Right lobe of liver (tissue), 6 donors: ENCODE results near the gene GLIS2. TPM values are rescaled to one million over a fixed set of nuclear protein-coding genes. Genes with fewer than 3 reads are reported as not detected.

Experiments
- ATAC-seq, 4 donors: fragments of 200-7000 bp; cut with Tn5 transposase; one replicate each; pipeline ENCODE4 v1.9.1; 2020; ENCODE audit warnings: mild to moderate bottlenecking in 4 of 4, moderate library complexity in 4 of 4
- DNase-seq, 3 donors: peaks; one replicate each; pipeline ENCODE4 v3.0.0-alpha.2; 2020
- H3K27ac ChIP-seq, 3 donors: fragments of 200-600 bp; one replicate each; pipeline ENCODE4 v1.8.0; 2022
- H3K27me3 ChIP-seq, 2 donors: fragments of 200-600 bp; one replicate each; pipeline ENCODE4 v1.8.0; 2022
- H3K36me3 ChIP-seq, 4 donors: fragments of 200-600 bp; sonication (generic) in 1 of 4; one replicate each; pipeline versions ENCODE4 v1.5.1 to v1.8.0; 2017 to 2022; ENCODE audit warnings: control low read depth in 1 of 4
- H3K4me1 ChIP-seq, 4 donors: fragments of 200-600 bp; sonication (generic) in 1 of 4; one replicate each; pipeline versions ENCODE4 v1.5.1 to v1.8.0; 2017 to 2022; ENCODE audit warnings: control low read depth in 1 of 4
- H3K4me3 ChIP-seq, 3 donors: fragments of 200-600 bp; one replicate each; pipeline ENCODE4 v1.8.0; 2022
- H3K9me3 ChIP-seq, 4 donors: fragments of 200-600 bp; sonication (generic) in 1 of 4; one replicate each; pipeline versions ENCODE4 v1.5.1 to v1.8.0; 2017 to 2022; ENCODE audit warnings: control low read depth in 1 of 4
- POLR2A ChIP-seq: fragments of 450-650 bp; IDR thresholded peaks from one replicate; pipeline ENCODE4 v1.6.1; 2017; ENCODE audit warnings: antibody characterized with exemption, mild to moderate bottlenecking
- WGBS: methylation state at CpG from one replicate; pipeline ENCODE4 v1.1.6; 2018; ENCODE audit warnings: low coverage, low lambda C conversion rate; ENCODE audit not compliant: insufficient coverage; ENCODE audit errors: missing lambda C conversion rate; 5-methylcytosine and 5-hydroxymethylcytosine counted together
- intact Hi-C, 2 donors: fragments of 100-400 bp; cut with DNase I; formaldehyde crosslinking; loops; one replicate each; pipeline versions ENCODE4 v1.11.2 to v1.14.1; 2022
- total RNA-seq, 6 experiments: library from RNA; depleted of rRNA in 2 of 6; stranded (reverse); fragments of >200 nt in 2 of 6; fragmentation: NEBNext Ultra II Directional in 3 of 6; extraction: Animal tissue kit (Norgen Biotek cat#: 25700) in 3 of 6; gene quantifications; one replicate each; pipeline versions ENCODE4 v1.1.0 to v1.2.4, GENCODE V29; 2016 to 2023
- TF ChIP-seq, protein P1 (sequence below), 4 donors: fragments of 200-600 bp in 3 of 4; fragments of 450-650 bp in 1 of 4; IDR thresholded peaks; one replicate each; pipeline versions ENCODE4 v1.5.1 to v1.8.0; 2016 to 2022; ENCODE audit warnings: antibody characterized with exemption in 4 of 4, mild to moderate bottlenecking in 2 of 4
- donor health status: DM: no; HTN: yes; CAD: no.
- donor health status: DM: no; HTN: no; CAD: no.
- donor health status: DM: no; HTN: no; CAD: no.
- donor health status: DM: no; HTN: yes; CAD: no.
- donor health status: DM: no; HTN: yes; CAD: no.

Gene GLIS2
- total RNA-seq, 6 experiments from 2014 or later: 0.79 to 2.6 (median 1.4) TPM

DNA sequence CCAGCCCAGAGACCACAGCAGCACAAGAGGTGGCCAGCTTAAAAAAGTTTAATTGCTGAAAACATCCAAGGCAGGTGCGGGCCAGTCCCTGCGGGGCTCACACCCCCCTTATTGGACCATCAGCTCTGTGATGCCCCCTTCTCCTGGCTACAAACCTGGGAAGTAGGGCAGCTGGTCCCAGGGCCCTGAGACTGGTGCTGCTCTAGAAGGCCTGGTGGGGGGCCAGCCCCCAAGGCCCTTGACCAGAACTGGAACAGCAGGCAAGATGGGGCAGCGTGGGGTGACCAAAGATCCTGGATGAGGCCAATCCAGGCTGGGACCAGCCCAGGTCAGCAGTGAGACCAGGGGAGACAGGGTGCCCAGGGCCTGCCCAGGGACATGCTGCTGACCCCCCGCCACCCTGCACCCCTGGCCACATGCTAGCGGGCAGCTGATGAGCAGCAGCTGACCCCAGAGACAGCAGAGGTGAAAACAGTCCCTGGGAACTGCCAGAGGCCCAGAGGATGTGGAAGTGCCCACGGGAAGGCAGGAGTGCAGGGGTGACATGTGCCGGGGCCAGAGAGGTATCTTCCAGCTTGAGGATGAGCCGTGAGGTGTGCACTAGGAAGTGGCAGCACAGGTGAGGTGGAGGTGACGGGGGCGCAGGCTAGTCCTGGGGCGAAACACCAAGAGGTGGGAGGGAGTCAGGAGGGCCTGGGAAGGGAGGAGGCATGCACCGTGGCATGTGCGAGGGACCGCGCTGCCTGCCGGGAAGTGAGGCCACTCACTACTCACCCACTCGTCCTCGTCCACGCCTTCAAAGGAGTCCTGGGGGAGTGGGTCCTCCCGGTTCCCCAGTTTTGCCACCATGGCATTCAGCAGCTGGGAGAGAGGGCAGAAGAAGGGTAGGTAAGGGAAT lies 38.9 kb downstream of the GLIS2 start:
- WGBS: 97% methylated on average over 6 of the region's 20 CpGs
- Histone ChIP-seq H3K27me3 (no peaks in the 10 kb centered on the region), H3K4me3 (no peak overlapping the region), H3K9me3 (no peaks in the 10 kb centered on the region), H3K36me3 (peaks cover 0 to 4% (median 0%) of the 10 kb centered on the region in 4 donors), H3K27ac (no peak overlapping the region), H3K4me1 (peaks cover 0 to 22% (median 3%) of the 10 kb centered on the region in 4 donors)
- intact Hi-C loops: no loop called here
- ATAC-seq (no peak), DNase-seq (no peak)
- TF ChIP-seq, protein P1, sequence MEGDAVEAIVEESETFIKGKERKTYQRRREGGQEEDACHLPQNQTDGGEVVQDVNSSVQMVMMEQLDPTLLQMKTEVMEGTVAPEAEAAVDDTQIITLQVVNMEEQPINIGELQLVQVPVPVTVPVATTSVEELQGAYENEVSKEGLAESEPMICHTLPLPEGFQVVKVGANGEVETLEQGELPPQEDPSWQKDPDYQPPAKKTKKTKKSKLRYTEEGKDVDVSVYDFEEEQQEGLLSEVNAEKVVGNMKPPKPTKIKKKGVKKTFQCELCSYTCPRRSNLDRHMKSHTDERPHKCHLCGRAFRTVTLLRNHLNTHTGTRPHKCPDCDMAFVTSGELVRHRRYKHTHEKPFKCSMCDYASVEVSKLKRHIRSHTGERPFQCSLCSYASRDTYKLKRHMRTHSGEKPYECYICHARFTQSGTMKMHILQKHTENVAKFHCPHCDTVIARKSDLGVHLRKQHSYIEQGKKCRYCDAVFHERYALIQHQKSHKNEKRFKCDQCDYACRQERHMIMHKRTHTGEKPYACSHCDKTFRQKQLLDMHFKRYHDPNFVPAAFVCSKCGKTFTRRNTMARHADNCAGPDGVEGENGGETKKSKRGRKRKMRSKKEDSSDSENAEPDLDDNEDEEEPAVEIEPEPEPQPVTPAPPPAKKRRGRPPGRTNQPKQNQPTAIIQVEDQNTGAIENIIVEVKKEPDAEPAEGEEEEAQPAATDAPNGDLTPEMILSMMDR (IDR thresholded peaks at IDR 0.05): no peak
- TF ChIP-seq POLR2A: no peak

DNA sequence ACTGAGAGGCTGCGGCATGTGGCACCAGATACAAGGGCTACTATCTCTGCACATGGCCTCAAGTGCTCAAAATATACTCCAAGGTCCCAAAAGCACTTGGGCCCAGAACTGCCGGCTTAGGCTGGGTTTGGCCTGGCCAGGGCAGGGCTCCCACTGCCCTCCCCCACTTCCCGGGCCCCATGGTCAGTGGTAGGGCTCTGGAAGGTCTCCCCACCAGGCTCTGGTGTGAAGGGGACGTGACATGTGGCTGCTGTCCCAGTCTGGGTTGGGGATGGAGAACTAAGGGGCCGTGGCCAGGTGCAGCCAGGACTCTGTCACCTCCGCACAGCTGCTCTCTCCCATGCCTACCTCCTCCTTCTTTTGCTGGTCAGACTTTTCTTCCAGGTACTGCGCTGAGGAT lies 41.0 kb downstream of the GLIS2 start:
- Histone ChIP-seq H3K4me3 (no peak overlapping the region), H3K9me3 (no peaks in the 10 kb centered on the region), H3K27me3 (no peaks in the 10 kb centered on the region), H3K36me3 (peaks cover 0 to 4% (median 0%) of the 10 kb centered on the region in 4 donors), H3K27ac (no peak overlapping the region), H3K4me1 (peaks cover 0 to 10% (median 0%) of the 10 kb centered on the region in 4 donors)
- DNase-seq: no peak
- TF ChIP-seq, protein P1 (IDR thresholded peaks at IDR 0.05): no peak
- TF ChIP-seq POLR2A: no peak
- WGBS: no CpG with 5 or more reads among the region's 7 CpGs
- intact Hi-C loops: no loop called here
- no peak for ATAC-seq

DNA sequence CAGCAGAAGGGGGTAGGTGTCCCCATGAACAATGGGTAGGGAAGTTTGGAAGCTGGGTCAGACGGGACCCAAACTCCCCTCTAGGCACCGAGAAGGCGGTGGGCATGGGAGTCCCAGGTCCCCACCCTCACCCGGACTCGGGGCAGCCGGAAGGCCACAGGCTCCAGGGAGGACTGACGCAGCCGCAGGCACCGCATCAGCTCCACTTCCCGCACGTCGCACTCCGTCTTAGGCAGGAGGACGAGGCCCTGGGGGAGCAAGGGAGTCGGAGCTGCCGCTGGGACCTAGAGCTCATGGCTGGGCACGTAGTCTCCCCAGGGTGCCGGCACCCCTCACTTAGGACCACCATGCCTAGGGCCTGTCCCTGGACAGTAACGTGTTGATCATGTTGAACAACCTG lies 42.4 kb downstream of the GLIS2 start:
- TF ChIP-seq POLR2A: no peak
- TF ChIP-seq, protein P1 (IDR thresholded peaks at IDR 0.05): no peak
- H3K4me1 ChIP-seq: peaks cover 0 to 3% (median 0%) of the 10 kb centered on the region in 4 donors
- H3K36me3 ChIP-seq: peaks cover 0 to 4% (median 0%) of the 10 kb centered on the region in 4 donors
- H3K4me3 ChIP-seq: no peak overlapping the region
- WGBS: no CpG with 5 or more reads among the region's 19 CpGs
- H3K9me3 ChIP-seq: no peaks in the 10 kb centered on the region
- DNase-seq (no peak), ATAC-seq (no peak)
- no peak overlapping the region for H3K27ac ChIP-seq
- intact Hi-C loops: loop anchor here in 1 of 2 donors (2.0 kb wide), 1 partner anchor 45 kb away; no protein-coding TSS in a partner anchor
- no peaks in the 10 kb centered on the region for H3K27me3 ChIP-seq

DNA sequence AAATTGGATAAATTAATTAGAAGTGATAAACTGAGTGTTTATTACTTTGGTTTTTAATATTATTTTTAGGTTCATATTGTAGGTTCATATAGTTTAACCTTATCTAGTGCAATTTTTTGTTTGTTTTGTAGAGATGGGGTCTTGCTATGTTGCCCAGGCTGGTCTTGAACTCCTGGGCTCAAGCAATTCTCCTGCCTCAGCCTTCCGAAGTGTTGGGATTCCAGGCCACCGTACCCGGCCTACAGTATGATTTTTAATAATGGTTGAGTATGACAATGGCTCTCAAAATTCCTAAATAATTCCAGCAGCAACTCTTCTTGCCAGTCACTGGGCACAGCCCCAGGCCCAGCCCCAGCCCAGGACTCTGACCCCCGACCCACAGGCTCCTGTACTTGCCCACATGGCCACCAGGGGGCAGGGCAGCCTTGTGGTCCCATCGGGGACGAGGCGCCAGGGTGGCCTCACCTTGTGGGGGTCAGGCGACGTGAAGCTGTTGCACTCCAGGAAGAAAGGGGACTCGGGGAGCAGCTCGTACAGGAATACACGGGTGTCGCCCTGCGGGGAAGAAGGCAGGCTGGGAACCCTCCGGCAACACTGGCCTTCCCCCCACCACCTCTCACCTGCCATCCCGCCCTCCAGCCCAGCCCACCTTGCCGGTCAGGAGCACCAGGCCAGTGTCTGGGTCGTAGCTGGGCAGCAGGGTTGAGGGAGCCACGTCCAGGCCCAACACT lies 43.1 kb downstream of the GLIS2 start:
- ATAC-seq (peak; percentile 65 to 81 (median 78)), DNase-seq (peak; percentile 71 to 78 (median 78))
- Histone ChIP-seq H3K36me3 (peaks cover 0 to 4% (median 0%) of the 10 kb centered on the region in 4 donors), H3K27me3 (no peaks in the 10 kb centered on the region), H3K4me3 (no peak overlapping the region), H3K4me1 (no peaks in the 10 kb centered on the region), H3K9me3 (no peaks in the 10 kb centered on the region), H3K27ac (no peak overlapping the region)
- no peak for TF ChIP-seq POLR2A
- TF ChIP-seq, protein P1 (IDR thresholded peaks at IDR 0.05): peak; percentile 91 to 97 (median 94)
- WGBS: 50% methylated on average over 5 of the region's 19 CpGs
- intact Hi-C loops: loop anchor here in 1 of 2 donors (2.0 kb wide), 1 partner anchor 44 kb away; no protein-coding TSS in a partner anchor
